Stimulated activated CD8-positive, alpha-beta memory T cell treated with anti-CD3 and anti-CD28 coated beads, Interleukin-7, amount 100 ng/mL, for 48 hours (primary cell): ENCODE data around the gene ITK.

ENCODE experiments used
- DNase-seq, 2 donors: peaks; one replicate each; pipeline ENCODE4 v3.0.0-alpha.2; 2020; ENCODE audit warnings: low read depth in 1 of 2; ENCODE audit errors: extremely low read depth in 1 of 2

ITK gene

GRCh38 chr5:157180374-157181264 is at the start of gene ITK:
TSS of gene ITK (plus strand) at chr5:157180840. CDS start at chr5:157180978, 138 bp downstream.
- DNase-seq = no peak

GRCh38 chr5:157130925-157131324 is 49.7 kb upstream of the ITK start:
- DNase-seq = no peak

- no peak for DNase-seq
These were observed 48.4 kb upstream of the ITK start for GRCh38 chr5:157132281-157132612.

- DNase-seq = no peak
These were observed 42.9 kb upstream of the ITK start for GRCh38 chr5:157137691-157138090.

GRCh38 chr5:157142317-157143126 is 38.1 kb upstream of the ITK start, which contains the start of gene MED7:
TSS of gene MED7 (minus strand) at chr5:157142865. CDS start at chr5:157139431, 3,434 bp downstream.
- DNase-seq = peak; percentile 79 to 93

- DNase-seq = peak in 1 of 2 donors; percentile 64
These were observed 37.3 kb upstream of the ITK start for GRCh38 chr5:157143127-157143971.

GRCh38 chr5:157148734-157149615 is 31.7 kb upstream of the ITK start:
- DNase-seq = peak; percentile 52 to 73

- DNase-seq = no peak
These were observed 29.6 kb upstream of the ITK start for GRCh38 chr5:157150995-157151394.

- DNase-seq = no peak
These were observed 25.3 kb upstream of the ITK start for GRCh38 chr5:157155297-157155696.

- no peak for DNase-seq
These were observed 23.2 kb upstream of the ITK start for GRCh38 chr5:157157293-157157891.

- DNase-seq = no peak
These were observed 21.4 kb upstream of the ITK start for GRCh38 chr5:157159209-157159751.

GRCh38 chr5:157160001-157160400 is 20.6 kb upstream of the ITK start:
- no peak for DNase-seq

- no peak for DNase-seq
These were observed 18.6 kb upstream of the ITK start for GRCh38 chr5:157161996-157162395.

GRCh38 chr5:157162919-157163510 is 17.6 kb upstream of the ITK start:
- no peak for DNase-seq

- DNase-seq = no peak
These were observed 16.1 kb upstream of the ITK start for GRCh38 chr5:157164521-157164920.

GRCh38 chr5:157165261-157165660 is 15.4 kb upstream of the ITK start:
- DNase-seq = no peak

- no peak for DNase-seq
These were observed 15.0 kb upstream of the ITK start for GRCh38 chr5:157165668-157166067.

GRCh38 chr5:157166214-157167213 is 14.1 kb upstream of the ITK start, which contains the start of gene GARIN3:
TSS of gene GARIN3 (minus strand) at chr5:157166264. CDS start at chr5:157166168, 96 bp downstream.
- no peak for DNase-seq
